Spinal cord (tissue), 10 donors: Measurements from ENCODE around the gene CELF5. TPM values are rescaled to one million over a fixed set of nuclear protein-coding genes. Genes with fewer than 3 reads are reported as not detected.
"Not testable (repeated sequence)": the region's sequence is repeated elsewhere in the genome, so short reads cannot be mapped to it uniquely, and the experiment has no call there.

Experiments
- DNase-seq, 6 donors: peaks; one replicate each; pipeline versions ENCODE4 v3.0.0 to v3.0.0-alpha.2; 2013 to 2015; ENCODE audit warnings: low spot score in 6 of 6, low read depth in 4 of 6
- H3K27ac ChIP-seq: one replicate; pipeline ENCODE4 v1.5.1; 2013; ENCODE audit warnings: low read depth, low read length, control low read depth
- H3K27me3 ChIP-seq: one replicate; pipeline ENCODE4 v1.6.1; 2013; ENCODE audit warnings: low read length; ENCODE audit not compliant: control insufficient read depth, insufficient read depth
- H3K36me3 ChIP-seq: one replicate; pipeline ENCODE4 v1.6.1; 2013; ENCODE audit warnings: low read length; ENCODE audit not compliant: control insufficient read depth, insufficient read depth
- H3K4me1 ChIP-seq: one replicate; pipeline ENCODE4 v1.6.1; 2013; ENCODE audit warnings: low read length; ENCODE audit not compliant: control insufficient read depth, insufficient read depth
- H3K4me3 ChIP-seq: one replicate; pipeline ENCODE4 v1.5.1; 2013; ENCODE audit warnings: low read depth, low read length, control low read depth
- H3K9me3 ChIP-seq: one replicate; pipeline ENCODE4 v1.6.1; 2013; ENCODE audit warnings: low read length; ENCODE audit not compliant: control insufficient read depth, insufficient read depth
- whole genome bisulfite sequencing: methylation state at CpG from one replicate; pipeline ENCODE4 v1.1.5; 2013; ENCODE audit warnings: missing lambda C conversion rate; ENCODE audit not compliant: insufficient coverage; 5-methylcytosine and 5-hydroxymethylcytosine counted together
- polyA plus RNA-seq, 2 donors: library from polyadenylated mRNA; unstranded; fragments of 120-200 nt; gene quantifications; one replicate each; pipeline ENCODE4 v1.2.1, GENCODE V29; 2013; ENCODE audit not compliant: insufficient read length in 2 of 2
- total RNA-seq, 2 donors: library from RNA; depleted of rRNA in 1 of 2; stranded (reverse); fragments of 120-200 nt in 1 of 2; fragments of >200 nt in 1 of 2; gene quantifications; one replicate each; pipeline versions ENCODE4 v1.2.3 to v1.2.4, GENCODE V29; 2013 to 2014
- donor health status: healthy.

The CELF5 gene
- total and polyA plus RNA-seq, 4 donors, result 12.7 to 85.8 (median 50.4) TPM

GRCh38 chr19:3198901-3199700, 25.4 kb upstream of the CELF5 start:
- Histone ChIP-seq H3K4me3 (no peak overlapping the region), H3K9me3 (no peaks in the 10 kb centered on the region), H3K4me1 (no peaks in the 10 kb centered on the region), H3K27ac (no peak overlapping the region), H3K36me3 (peaks cover 83% of the 10 kb centered on the region), H3K27me3 (no peaks in the 10 kb centered on the region)
- no peak for DNase-seq
- WGBS, result 92% methylated on average over 38 of the region's 43 CpGs

GRCh38 chr19:3201072-3201700, 23.3 kb upstream of the CELF5 start:
- no peak for DNase-seq
- no peak overlapping the region for H3K27ac ChIP-seq
- 93% methylated on average over 31 of the region's 39 CpGs for whole genome bisulfite sequencing
- H3K36me3 ChIP-seq, result peaks cover 93% of the 10 kb centered on the region
- no peaks in the 10 kb centered on the region for H3K9me3 ChIP-seq
- H3K4me1 ChIP-seq, result no peaks in the 10 kb centered on the region
- H3K27me3 ChIP-seq, result no peaks in the 10 kb centered on the region
- no peak overlapping the region for H3K4me3 ChIP-seq

GRCh38 chr19:3201911-3202310, 22.6 kb upstream of the CELF5 start:
- Histone ChIP-seq H3K27ac (no peak overlapping the region), H3K4me1 (no peaks in the 10 kb centered on the region), H3K9me3 (no peaks in the 10 kb centered on the region), H3K36me3 (peaks cover 93% of the 10 kb centered on the region), H3K27me3 (no peaks in the 10 kb centered on the region), H3K4me3 (no peak overlapping the region)
- WGBS, result 96% methylated on average over 14 of the region's 14 CpGs
- no peak for DNase-seq

DNA sequence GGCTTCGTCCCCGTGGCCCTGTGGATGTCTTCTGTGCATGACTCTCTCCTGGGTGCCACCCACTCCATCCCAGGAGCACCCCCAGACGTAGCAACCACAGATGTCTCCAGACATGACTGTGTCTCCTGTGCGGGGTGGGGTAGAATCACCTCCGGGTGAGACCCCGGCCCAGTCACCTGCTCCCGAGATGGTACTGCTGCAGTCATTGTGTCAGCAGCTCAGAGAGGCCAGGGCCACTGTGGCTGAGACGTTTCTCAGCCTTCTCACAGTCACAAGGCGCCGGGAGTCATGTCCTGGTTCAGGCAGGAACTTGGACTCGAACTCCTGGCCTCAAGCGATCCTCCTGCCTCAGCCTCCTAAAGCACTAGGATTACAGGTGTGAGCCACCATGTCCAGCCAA, 22.1 kb upstream of the CELF5 start:
- H3K4me3 ChIP-seq, result no peak overlapping the region
- H3K9me3 ChIP-seq, result no peaks in the 10 kb centered on the region
- no peaks in the 10 kb centered on the region for H3K27me3 ChIP-seq
- H3K27ac ChIP-seq, result no peak overlapping the region
- 83% methylated on average over 12 of the region's 12 CpGs for WGBS
- DNase-seq, result no peak
- no peaks in the 10 kb centered on the region for H3K4me1 ChIP-seq
- peaks cover 93% of the 10 kb centered on the region for H3K36me3 ChIP-seq

GRCh38 chr19:3202895-3203294, 21.6 kb upstream of the CELF5 start:
- not testable (repeated sequence) for H3K9me3 ChIP-seq, H3K27ac ChIP-seq, H3K27me3 ChIP-seq, DNase-seq, H3K4me3 ChIP-seq, H3K4me1 ChIP-seq
- WGBS, result 95% methylated on average over 7 of the region's 7 CpGs
- H3K36me3 ChIP-seq, result peaks cover 96% of the 10 kb centered on the region

- no peak overlapping the region for H3K4me3 ChIP-seq
- H3K27ac ChIP-seq, result no peak overlapping the region
- H3K27me3 ChIP-seq, result no peaks in the 10 kb centered on the region
- 97% methylated on average over 38 of the region's 43 CpGs for WGBS
- H3K4me1 ChIP-seq, result no peaks in the 10 kb centered on the region
- no peak for DNase-seq
- no peaks in the 10 kb centered on the region for H3K9me3 ChIP-seq
- H3K36me3 ChIP-seq, result peaks cover 98% of the 10 kb centered on the region
Measured at GRCh38 chr19:3203805-3204645, 20.4 kb upstream of the CELF5 start.

GRCh38 chr19:3204646-3205275, 19.7 kb upstream of the CELF5 start:
- 95% methylated on average over 35 of the region's 35 CpGs for WGBS
- Histone ChIP-seq H3K27ac (no peak overlapping the region), H3K36me3 (peaks cover 99% of the 10 kb centered on the region)

DNA sequence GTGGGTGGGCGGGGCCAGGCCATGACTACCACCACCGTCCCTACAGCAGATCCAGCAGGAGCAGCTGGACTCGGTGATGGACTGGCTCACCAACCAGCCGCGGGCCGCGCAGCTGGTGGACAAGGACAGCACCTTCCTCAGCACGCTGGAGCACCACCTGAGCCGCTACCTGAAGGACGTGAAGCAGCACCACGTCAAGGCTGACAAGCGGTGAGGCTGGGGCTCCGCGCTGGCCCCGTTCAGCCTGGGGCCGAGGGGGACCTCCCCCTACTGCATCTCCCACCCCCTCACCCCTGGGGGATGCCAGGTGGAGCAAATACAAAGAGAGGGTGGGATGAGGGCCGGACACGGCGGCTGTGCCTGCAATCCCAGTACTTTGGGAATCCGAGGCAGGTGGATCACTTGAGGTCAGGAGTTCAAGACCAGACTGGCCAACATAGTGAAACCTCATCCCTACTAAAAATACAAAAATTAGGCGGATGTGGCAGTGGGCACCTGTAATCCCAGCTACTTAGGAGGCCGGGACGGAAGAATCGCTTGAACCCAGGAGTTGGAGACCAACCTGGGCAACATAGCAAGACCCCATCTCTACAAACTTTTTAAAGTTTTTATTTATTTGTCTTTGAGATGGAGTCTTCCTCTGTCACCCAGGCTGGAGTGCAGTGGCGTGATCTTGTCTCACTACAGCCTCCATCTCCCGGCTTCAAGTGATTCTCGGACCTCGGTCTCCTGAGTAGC, 18.1 kb upstream of the CELF5 start:
- Histone ChIP-seq H3K36me3 (peaks cover 89% of the 10 kb centered on the region), H3K27me3 (no peaks in the 10 kb centered on the region), H3K4me1 (no peaks in the 10 kb centered on the region), H3K27ac (no peak overlapping the region), H3K4me3 (no peak overlapping the region), H3K9me3 (no peaks in the 10 kb centered on the region)
- WGBS, result 94% methylated on average over 17 of the region's 28 CpGs
- no peak for DNase-seq

More at GRCh38 chr19:3204646-3205275, 19.7 kb upstream of the CELF5 start:
- H3K4me1 ChIP-seq, result no peaks in the 10 kb centered on the region
- H3K4me3 ChIP-seq, result no peak overlapping the region
- H3K9me3 ChIP-seq, result no peaks in the 10 kb centered on the region
- no peak for DNase-seq
- H3K27me3 ChIP-seq, result no peaks in the 10 kb centered on the region
